Activated CD4-positive, alpha-beta T cell treated with anti-CD3 and anti-CD28 coated beads, Interleukin-2, amount 50 U/mL, for 24 hours (primary cell): Measurements from ENCODE around the gene LMO3.
"Not testable (repeated sequence)": the region's sequence is repeated elsewhere in the genome, so short reads cannot be mapped to it uniquely, and the experiment has no call there.

Experiments
- DNase-seq, 2 donors: peaks; one replicate each; pipeline ENCODE4 v3.0.0-alpha.2; 2020; ENCODE audit warnings: low read depth in 1 of 2, low spot score in 1 of 2

LMO3 gene

DNA sequence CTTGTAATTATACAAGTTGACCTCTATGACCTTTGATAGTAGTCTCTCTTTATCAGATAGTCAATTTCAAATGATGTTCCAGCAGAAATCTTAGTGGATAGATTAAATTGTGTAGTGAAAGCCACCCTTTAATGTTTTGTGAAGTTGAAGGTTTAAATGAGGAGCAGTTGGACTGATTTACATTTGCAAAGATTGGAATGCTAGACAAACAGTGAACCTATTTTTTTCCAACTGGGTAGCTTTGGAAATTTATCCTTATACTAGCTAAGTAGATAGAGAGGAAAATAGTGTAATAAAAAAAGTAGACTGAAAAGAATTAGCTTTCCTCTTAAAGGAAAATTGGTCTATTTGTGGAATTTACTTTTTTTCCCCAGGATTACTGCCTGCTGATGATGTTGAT, 53.7 kb downstream of the LMO3 start:
- DNase-seq = no peak

DNA sequence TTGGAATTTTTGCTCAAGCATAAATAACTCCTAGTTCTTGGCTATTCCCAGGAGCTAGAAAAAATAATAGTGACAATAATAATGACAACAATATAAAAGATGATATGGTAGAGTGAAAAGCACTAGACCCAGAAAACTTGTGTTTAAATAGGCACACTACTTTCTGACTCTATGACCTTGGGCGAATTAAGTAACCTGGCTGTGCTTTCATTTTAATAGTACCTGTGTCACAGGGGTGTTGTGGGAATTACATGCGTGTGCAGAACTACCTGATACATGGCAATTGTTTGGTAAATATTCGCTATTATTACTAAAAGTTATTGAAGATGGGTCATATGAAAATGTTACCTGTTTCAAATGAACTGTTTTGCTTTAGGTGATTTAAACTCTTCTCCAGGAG, 60.1 kb downstream of the LMO3 start:
- no peak for DNase-seq

DNA sequence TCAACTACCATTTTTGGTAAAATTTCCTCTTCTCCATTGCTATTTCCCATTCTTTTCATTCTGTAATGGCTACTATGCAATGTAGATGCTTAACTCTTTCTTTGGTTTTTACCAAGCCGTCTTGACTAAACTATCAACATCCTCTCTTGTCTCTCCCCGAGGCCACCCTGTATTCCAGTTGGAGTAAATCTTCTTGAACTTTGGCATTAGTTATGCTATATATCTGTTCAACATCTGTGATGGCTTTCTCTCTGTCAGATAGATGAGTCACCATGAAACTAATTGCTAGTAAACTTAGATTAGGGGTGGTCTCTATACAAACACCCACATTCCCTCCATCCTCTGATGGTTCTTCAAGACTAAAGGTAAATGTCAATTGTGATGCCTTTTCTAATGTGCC, 63.4 kb downstream of the LMO3 start:
- DNase-seq = no peak

DNA sequence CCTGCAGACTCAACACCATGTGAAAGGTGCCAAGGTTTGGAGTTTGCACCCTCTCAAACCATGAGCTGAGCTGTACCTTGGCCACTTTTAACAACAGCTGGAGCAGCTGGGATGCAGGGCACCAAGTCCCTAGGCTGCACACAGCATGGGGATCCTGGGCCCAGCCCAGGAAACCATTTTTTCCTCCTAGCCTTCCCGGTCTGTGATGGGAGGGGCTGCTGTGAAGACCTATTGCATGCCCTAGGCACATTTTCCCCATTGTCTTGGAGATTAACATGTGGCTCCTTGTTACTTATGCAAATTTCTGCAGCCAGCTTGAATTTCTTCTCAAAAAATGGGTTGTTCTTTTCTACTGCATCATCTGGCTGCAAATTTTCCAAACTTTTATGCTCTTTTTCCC, 68.3 kb downstream of the LMO3 start:
- DNase-seq = not testable (repeated sequence)

DNA sequence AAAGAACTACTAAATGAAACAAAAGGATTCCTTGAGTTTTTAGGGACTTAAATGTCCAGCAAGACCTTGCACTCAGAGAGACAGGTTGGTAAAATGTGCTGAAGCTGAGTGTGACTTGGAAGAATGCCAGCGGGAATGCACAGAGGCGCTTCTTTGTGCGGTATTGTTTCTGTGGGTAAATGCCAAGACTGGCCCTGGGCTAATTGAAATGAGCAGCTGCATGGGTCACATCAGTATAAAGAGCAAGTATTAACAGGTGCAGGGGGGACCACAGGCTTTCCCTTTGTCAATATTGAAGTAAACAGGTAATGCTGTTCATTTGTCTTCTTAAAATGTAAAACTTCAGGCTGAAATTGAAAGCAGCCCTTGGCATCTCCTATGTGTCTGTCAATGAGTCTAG, 74.3 kb downstream of the LMO3 start:
- DNase-seq = no peak

DNA sequence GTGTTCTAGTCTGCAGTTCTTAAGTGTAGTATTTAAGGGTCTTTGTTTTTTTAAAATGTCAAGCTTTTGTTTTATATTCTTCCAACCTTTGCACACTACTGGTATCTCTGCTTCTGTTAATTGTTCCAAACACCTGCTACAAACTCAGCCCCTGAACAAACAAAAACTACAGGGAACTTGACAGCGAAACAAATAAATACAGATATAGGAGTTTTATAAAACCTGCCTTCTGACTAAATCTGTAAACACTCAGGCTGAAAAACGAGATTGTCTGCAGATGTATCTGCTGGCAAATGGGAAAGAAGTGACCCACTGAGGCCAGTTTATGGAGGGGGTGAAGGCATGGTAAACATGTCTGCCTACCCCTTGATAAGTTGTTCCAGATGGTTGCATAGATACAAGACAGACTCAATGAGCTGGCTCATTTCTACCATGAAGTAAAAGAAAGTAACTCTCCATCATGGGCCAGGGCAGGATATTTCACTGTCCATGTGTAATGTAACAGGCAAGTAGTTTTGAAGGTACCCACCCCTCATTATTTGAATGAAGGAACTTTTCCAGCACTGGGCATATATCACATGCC, 75.6 kb downstream of the LMO3 start:
- no peak for DNase-seq

DNA sequence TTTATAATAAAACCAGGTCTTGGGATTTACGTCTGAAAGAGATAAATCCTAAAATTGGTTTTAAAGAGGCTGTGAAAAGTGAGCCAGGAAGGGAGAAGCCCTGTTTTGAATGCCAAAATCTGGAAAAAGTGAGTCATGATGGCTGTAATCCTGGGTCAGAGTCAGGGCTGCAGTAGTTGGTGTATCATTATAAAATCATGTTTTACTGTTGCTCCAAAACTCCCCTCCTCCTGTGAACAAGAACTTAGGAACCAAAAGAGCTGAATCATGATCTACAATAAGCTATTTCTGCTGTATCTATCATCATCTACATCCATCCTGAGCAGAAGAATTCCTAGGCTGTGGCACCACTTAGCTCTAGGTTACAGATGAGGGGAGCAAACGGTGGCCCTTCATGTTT, 79.3 kb downstream of the LMO3 start:
- no peak for DNase-seq

DNA sequence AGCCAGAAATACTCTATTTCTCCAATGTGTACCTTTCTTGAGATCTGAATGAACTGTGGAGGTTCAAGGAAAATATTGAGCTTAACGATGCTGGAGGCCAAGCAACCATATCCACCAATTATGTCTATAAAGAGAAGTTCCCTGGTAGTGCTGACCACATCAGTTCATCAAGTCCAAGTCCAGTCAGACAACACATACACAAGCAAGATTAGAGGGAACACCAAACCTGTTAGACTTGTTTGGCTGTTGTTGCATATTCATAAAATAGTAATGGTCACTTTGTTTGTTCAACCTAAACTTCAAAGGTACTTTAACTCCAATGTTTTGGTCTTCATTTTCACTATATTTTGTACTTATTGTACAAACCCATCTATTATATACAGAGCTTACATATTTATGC, 81.6 kb downstream of the LMO3 start:
- no peak for DNase-seq

DNA sequence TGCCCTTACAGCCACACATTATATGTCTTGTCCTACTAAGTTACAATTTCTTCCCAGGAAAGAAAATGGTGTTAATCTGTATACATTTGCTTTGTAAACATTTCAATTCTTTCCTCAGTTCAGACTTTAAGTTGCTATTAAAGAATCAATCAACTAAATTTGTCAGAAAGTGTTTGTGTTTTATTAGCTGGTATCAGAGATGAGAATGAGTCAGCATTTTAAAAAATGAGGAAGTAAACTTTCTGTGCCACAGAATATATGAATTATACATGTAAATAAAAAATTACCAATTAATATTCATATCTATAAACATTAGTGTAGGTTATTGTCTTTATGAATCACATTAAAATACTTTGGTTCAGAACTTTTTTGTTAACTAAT, 82.0 kb downstream of the LMO3 start:
- DNase-seq = no peak

DNA sequence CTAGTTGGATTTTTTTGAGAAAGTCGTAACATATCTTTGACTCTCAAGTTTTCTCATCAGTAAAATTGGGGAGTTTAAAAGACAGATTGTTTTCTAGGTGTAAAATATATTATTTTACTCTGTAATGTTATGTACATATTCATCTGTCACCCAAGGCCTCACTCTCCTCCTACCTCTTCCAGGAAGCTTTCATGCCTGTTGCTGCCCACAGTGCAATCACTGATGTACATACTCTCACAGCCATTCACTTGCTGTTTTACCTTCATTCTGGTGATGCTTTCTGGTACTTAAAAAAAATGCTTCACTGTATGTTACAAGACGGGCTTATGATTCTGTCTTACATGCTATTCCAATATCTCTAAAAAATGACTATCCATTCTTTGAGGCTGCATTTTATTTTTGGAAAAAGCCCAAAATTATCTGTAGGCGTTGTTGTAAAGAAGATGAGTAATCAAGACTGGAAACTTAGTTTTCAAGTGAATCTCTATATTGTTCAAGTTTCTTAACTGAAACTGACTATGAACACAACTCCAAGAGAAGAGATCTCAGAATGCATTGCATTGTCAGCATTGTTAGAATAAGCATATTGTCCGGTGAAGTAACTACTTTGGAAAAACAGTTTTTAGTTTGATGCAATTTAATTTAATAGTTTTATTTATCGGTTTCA, 82.5 kb downstream of the LMO3 start:
- DNase-seq = no peak

DNA sequence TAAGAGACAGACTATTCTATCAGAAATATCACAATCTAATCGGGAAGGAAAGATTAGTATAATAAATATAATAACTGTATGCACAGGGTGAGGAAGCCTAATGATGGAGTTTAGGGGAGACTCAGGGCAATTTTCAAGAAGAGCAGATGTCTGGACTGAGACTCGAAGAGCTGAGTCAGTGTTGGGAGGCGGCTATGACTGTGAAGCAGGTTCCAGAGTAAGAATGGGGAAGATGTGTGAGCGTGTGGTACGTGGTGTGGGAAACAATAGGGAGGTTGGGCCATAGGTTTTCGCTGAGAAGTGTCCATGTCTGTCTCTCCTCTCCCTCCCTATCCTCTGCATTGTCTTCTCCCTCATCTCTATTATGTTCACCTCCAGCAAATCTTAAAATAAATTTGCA, 85.6 kb downstream of the LMO3 start:
- DNase-seq = no peak

DNA sequence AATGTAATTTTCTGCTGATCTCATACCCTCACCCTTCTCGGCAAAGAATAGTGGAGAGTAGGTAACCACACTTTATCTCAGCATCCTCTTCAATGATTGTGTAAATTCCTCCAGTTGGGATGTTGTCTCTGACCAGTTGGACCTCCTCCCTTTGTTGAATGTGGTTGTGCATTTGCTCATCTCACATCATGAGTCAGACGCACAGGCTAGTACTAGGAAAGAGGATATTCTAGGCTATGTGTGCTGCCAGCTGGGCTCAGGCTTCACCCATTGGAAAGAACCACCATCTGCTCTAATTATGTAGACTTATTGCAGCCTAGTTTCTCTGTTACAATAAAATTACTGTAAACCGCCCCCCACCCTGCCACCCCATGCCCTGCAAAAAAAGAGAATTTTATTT, 90.3 kb downstream of the LMO3 start:
- no peak for DNase-seq

DNA sequence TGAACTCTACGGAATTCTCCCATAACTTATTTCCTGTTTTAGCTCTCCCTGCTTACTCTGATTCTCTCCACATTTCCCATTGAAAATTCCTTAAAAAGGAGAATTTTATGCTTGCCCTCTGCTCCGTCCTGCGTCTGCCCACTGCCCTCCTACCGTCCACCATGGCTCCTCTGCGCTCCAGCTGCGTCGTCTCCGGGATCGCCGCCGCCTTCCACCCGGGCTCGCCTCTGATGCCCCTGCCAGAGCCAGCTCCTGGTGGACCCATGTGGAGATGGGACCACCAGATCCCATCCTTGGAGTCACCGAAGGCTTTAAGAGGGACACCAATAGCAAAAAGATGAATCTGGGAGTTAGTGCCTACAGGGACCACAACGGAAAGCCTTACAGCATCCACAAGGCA, 92.7 kb downstream of the LMO3 start:
- DNase-seq = no peak

DNA sequence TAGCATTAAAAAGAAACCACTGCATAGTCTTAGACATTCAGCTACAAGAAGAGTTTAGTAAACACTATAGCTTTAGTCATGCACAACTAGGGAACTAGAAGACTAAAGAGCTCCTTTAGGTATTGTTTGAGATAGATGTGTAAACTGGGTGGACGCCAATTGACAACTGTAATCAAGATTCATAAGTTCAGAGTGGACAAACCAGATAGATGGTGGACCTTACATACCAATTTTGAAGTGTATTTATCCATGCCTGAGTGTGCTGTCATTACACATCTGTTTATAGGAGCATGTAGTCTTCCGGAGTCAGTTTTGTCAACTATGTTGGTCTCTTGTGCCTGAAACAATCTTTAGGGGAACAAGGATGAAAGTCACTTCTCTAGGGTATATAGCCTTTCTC, 96.6 kb downstream of the LMO3 start:
- no peak for DNase-seq

DNA sequence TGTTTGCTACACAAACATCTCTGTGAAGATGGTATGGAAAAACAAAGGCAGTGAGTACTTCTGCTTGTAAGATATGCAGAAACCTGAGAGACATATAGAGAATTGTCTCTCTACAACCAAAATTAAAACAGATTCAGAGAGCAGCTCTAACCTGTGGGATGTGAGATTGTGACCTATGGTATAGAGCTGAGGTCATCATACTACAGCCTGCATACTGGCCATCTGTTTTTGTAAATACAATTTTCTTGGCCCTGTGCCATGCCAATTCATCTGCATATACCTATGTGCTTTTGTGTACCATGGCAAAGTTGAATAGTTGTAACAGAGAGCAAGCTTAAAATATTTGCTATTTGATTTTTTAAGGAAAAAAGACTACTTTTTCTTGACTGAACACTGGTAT, 99.6 kb downstream of the LMO3 start:
- no peak for DNase-seq

DNA sequence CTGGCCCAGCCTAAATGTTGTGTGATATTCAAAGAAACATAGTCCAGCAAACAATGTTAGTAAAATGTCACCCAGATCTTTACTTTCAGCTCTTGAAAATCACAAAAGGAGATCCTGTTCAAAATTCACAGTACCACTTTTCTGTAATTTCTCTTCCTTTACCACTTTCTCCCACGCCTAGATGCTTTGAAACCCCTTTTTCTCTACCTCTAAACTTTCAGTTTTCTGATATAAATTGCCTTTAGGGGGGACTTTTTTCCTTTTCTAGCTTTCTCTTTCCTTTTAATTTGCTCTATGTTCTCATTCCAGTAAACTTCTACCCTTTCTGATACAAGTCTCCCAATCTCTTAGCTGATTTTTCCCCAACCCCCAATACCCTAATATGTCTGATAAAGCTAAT, 101.8 kb downstream of the LMO3 start:
- DNase-seq = no peak

DNA sequence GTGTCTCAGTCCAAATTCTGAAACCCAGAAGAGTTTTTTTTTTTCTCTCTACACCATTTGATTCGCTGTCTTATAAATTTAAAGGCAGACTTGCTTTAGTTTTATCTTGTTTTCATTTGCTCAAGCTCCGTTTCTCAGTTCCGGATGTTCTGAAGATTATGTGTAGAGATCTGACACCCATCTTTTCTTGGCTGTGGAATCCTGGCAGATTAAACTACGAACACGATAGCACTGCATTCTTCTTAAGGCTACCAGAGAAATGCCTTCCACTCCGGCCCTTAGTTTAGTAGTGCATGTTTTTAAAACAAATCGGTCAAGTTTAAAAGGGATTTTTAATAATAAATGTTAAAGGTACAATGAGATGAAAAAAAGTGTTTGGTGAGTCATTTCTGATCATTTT, 106.4 kb downstream of the LMO3 start:
- DNase-seq = no peak
